DMS53 (cell line): Measurements from ENCODE around the gene NLRC4.
"Not testable (repeated sequence)": the region's sequence is repeated elsewhere in the genome, so short reads cannot be mapped to it uniquely, and the experiment has no call there.

Experiments
- DNase-seq: peaks from one replicate; lab custom pipeline; 2025; lab: John Stamatoyannopoulos, UW

The NLRC4 gene, protein sequence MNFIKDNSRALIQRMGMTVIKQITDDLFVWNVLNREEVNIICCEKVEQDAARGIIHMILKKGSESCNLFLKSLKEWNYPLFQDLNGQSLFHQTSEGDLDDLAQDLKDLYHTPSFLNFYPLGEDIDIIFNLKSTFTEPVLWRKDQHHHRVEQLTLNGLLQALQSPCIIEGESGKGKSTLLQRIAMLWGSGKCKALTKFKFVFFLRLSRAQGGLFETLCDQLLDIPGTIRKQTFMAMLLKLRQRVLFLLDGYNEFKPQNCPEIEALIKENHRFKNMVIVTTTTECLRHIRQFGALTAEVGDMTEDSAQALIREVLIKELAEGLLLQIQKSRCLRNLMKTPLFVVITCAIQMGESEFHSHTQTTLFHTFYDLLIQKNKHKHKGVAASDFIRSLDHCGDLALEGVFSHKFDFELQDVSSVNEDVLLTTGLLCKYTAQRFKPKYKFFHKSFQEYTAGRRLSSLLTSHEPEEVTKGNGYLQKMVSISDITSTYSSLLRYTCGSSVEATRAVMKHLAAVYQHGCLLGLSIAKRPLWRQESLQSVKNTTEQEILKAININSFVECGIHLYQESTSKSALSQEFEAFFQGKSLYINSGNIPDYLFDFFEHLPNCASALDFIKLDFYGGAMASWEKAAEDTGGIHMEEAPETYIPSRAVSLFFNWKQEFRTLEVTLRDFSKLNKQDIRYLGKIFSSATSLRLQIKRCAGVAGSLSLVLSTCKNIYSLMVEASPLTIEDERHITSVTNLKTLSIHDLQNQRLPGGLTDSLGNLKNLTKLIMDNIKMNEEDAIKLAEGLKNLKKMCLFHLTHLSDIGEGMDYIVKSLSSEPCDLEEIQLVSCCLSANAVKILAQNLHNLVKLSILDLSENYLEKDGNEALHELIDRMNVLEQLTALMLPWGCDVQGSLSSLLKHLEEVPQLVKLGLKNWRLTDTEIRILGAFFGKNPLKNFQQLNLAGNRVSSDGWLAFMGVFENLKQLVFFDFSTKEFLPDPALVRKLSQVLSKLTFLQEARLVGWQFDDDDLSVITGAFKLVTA

DNA sequence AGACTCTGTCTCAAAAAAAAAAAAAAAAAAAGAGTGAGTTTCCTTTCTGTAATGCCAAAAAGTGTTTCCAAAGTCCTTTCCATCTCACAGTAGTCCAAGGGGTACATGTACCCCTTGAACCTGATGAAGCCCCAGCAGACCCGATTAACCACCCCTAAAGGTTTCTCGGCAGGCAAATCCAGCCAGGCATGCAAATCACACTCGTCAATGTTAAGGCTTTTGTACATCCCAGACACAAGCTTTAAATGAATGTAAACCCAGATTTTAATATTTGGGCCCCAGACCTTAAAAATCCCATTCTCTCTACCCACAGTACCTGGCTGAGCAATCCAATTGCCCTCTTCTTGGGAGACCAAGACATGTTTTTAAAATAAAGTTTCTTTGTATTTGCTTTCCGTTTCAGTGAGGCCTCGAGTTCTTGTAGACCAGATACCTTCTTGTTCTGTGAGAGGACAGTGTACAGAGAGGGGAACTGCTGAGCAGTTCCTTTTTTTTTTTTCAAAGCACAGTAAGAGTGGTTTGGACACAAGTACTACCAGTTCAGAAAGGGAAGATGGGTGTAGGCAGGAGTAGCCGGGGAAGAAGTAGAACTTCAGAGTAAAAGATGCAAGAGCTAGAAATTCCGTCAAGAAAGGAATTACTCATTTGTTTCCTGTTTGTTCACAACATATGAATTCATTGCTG is at the start of gene NLRC4:
Gene NLRC4 (minus strand): TSS at position 465 of the 684 bp plus-strand sequence. CDS start 8,111 bp downstream, outside the sequence.
- DNase-seq = no peak

- DNase-seq = no peak
Measured at GRCh38 chr2:32310577-32310976, 45.9 kb upstream of the NLRC4 start.

- not testable (repeated sequence) for DNase-seq
Measured at GRCh38 chr2:32293966-32294562, 29.4 kb upstream of the NLRC4 start.

DNA sequence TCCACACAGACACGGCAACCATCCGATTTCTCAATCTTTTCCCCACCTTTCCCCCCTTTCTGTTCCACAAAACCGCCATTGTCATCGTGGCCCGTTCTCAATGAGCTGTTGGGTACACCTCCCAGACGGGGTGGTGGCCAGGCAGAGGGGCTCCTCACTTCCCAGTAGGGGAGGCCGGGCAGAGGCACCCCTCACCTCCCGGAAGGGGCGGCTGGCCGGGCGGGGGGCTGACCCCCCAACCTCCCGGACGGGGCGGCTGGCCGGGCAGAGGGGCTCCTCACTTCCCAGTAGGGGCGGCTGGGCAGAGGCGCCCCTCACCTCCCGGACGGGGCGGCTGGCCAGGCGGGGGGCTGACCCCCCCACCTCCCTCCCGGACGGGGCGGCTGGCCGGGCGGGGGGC is 28.8 kb upstream of the NLRC4 start:
- DNase-seq = not testable (repeated sequence)

DNA sequence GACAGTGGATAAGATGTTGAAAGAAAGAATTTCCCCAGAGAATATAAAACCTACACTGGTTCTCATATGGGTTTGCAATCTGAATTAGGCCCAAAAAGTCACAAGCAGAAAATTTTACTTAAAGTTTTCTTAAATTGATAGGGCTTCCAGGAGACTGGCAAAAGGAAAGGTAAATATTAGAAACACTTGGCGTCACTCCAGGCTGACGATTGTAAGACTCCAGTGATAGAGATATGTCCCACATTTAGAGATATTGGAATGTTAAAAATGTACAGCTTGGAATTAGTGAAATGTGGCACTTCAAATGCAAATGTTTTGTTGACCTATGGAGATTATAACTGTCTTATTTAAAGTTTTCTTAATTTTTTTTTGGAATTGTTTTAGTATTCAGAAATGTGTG is 27.1 kb upstream of the NLRC4 start:
- DNase-seq = no peak

GRCh38 chr2:32290000-32290339 is 25.3 kb upstream of the NLRC4 start:
- DNase-seq = no peak

DNA sequence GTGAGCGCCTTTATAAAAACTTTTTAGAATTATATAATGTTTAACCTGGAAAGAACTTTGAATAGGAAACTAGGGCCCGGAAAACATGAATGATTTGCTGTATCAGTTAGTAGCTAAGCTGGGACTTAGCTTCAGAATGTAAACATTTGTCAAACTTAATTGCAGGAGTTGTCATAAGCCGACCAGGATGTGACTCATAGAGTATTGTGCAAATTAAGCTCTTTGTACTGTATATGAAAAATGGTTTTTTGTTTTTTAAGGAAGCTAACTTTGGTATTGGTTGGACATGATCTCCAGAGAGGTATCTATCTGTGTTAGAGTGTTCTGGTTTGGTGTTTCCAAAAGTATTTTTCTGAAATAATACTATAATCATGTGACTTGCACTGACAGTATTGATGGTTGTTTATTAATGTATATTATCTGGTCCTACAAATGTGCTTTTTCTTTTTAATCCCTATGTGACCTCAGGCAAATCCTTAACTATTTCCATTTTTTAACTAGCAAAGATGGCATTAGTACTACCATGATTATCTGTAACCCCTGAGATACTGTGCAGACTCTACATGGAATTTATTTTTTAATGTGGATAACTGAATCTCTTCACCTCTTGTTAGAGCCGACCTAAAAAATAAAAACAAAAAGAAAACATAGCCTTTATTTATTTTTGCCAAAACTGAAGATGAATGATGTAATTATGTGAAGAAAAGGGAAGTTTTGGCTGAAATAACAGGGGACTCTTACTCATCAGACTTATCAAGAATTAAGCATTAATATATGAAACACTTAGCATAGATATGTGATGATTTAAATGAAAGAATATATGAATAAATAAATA is 24.7 kb upstream of the NLRC4 start:
- DNase-seq = peak; percentile 51

DNA sequence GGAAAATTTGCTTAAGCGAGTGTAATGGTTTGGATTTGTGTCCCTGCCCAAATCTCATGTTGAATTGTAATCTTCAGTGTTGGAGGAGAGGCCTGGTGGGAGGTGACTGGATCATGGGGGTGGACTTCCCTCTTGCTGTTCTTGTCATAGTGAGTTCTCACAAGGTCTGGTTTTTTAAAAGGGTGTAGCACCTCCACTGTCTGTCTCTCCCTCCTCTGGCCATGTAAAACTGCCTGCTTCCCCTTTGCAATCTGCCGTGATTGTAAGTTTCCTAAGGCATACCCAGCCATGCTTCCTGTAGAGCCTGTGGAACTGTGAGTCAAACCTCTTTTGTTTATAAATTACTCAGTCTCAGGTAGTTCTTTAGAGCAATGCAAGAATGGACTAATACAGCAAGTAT is 19.6 kb upstream of the NLRC4 start:
- DNase-seq = no peak

DNA sequence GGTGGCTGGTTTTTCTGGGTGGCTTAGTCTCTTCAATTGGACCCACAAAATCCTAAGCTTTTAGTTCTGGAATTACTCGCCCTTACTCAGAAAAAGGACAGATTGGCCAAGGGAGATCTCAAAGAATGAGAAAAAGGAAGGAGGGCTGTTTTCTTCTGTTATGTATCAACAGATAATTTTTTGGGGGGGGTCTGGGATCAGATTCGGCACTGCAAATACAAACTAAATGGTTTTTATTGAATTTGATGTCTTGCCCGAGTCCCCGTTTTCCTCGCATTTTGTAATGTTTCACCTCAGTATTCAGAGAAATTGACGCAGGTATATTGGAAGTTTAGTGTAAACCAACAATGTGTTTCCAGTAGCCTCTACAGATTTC is 13.8 kb upstream of the NLRC4 start:
- peak; percentile 9 for DNase-seq

- DNase-seq = peak; percentile 89
Measured at GRCh38 chr2:32277674-32278477, 13.2 kb upstream of the NLRC4 start, which contains the start of gene YIPF4. Gene YIPF4 (plus strand): TSS chr2:32277904. CDS start chr2:32278156, 252 bp downstream.

GRCh38 chr2:32277363-32277673 is 12.6 kb upstream of the NLRC4 start:
- no peak for DNase-seq

DNA sequence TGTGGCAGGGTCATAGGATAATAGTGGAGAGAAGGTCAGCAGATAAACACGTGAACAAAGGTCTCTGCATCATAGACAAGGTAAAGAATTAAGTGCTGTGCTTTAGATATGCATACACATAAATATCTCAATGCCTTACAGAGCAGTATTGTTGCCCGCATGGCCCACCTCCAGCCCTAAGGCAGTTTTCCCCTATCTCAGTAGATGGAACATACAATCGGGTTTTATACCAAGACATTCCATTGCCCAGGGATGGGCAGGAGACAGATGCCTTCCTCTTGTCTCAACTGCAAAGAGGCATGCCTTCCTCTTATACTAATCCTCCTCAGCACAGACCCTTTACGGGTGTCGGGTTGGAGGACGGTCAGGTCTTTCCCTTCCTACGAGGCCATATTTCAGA is 11.1 kb upstream of the NLRC4 start:
- DNase-seq = not testable (repeated sequence)

GRCh38 chr2:32274289-32274688 is 9.6 kb upstream of the NLRC4 start:
- no peak for DNase-seq

- no peak for DNase-seq
Measured at GRCh38 chr2:32272279-32272678, 7.6 kb upstream of the NLRC4 start.

GRCh38 chr2:32271063-32271462 is 6.4 kb upstream of the NLRC4 start:
- no peak for DNase-seq

DNA sequence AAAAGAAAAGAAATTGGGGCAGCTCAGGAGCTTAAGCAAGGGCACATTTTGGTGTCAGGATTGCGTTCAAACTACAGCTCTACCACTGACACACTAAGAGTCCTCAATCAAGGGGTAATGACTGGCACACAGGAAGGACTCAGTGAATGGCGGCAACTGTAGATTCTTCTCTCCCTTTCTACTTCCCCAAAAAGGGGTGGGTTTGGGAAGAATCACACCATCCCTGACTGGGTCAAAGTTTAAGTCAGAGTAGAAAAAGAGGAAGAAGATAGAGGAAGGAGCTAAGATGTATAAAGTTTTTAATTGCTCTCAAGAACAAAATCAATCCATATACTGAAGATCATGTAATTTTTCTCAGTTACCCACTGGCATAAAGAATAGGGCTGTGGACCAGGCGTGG is 2.6 kb downstream of the NLRC4 start:
- DNase-seq = no peak

GRCh38 chr2:32260376-32260775 is 4.3 kb downstream of the NLRC4 start:
- no peak for DNase-seq

DNA sequence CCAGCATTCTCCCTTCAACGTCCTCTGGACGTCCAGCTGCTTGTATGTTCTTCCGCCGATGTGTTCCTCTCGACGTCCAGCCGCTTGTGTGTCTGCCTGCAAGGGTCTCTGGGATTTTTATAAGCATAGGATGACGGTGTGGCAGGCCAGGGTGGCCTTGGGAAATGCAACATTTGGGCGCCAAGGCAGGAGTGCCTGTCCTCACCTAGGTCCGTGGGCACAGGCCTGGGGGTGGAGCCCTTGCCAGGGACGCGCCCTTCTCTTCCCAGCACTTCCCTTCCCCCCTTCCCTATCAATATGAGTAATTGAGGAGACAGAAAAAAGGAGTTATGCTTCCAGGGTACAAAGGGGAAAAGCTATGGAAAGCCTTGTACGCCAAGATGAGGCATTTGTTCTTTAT is 6.4 kb downstream of the NLRC4 start:
- no peak for DNase-seq

- DNase-seq = no peak
Measured at GRCh38 chr2:32250290-32250689, 14.4 kb downstream of the NLRC4 start.

DNA sequence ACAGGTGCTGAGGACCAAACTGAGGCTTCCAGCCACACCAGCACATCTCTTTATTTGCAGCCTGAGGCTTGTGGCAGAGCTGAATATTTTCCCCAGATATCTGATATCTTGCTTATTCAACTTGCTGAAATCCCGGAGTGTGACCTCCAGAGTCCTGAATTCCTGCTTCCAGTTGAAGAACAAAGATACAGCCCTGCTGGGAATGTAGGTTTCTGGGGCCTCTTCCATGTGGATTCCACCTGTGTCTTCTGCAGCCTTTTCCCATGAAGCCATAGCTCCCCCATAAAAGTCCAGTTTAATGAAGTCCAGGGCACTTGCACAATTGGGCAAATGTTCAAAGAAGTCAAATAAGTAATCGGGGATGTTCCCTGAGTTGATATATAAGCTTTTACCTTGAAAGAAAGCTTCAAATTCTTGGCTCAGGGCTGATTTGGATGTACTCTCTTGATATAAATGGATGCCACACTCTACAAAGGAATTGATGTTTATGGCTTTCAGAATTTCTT is 14.9 kb downstream of the NLRC4 start:
- DNase-seq = no peak
